NCI-H1436 treated with DMSO at 0.1 percent for 48 hours (cell line): ENCODE results near the gene RASGRF2.

Source experiments
- DNase-seq: peaks from one replicate; lab custom pipeline; 2025; lab: John Stamatoyannopoulos, UW

RASGRF2 gene

GRCh38 chr5:81134566-81134965, 174.4 kb downstream of the RASGRF2 start:
- DNase-seq, result no peak

DNA sequence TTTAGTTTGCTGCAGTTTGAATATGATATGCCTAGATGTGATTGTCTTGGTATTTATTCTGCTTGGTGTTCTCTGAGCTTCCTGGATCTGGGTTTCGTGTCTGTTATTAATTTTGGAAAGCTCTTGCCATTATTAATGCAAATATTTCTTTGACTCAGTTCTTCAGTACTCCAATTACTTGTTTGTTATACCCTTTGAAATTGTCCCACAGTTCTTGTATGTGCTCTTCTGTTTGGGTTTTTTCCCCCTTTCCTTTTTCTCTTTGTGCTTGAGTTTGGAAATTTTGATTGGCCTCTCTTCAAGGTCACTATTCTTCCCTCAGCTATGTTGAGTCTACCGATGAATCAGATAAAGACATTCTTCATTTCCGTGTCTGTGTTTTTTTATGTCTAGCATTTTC, 176.4 kb downstream of the RASGRF2 start:
- DNase-seq, result no peak

- no peak for DNase-seq
Measured at GRCh38 chr5:81137833-81138232, 177.7 kb downstream of the RASGRF2 start.

GRCh38 chr5:81140441-81140840, 180.3 kb downstream of the RASGRF2 start:
- DNase-seq, result no peak

DNA sequence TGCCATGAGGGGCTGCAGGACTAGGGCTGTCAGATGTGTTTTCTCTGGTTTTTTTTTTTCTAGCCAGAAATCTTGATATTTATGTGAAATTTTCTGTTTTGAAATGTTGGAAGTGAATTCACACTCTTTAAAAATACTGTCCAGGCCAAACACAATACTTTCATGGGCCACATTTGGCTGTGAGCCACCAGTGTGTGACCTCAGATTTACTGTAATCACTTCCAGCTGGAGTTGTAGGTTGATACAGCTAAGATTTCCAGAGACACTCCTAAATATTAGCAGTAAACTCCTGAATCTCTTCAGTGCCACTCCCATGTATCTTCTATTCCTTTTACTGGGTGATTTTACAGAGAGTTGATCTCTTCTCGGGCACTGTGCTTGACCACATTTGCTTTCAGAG, 180.8 kb downstream of the RASGRF2 start:
- DNase-seq, result no peak

- no peak for DNase-seq
Measured at GRCh38 chr5:81142108-81142507, 181.9 kb downstream of the RASGRF2 start.

DNA sequence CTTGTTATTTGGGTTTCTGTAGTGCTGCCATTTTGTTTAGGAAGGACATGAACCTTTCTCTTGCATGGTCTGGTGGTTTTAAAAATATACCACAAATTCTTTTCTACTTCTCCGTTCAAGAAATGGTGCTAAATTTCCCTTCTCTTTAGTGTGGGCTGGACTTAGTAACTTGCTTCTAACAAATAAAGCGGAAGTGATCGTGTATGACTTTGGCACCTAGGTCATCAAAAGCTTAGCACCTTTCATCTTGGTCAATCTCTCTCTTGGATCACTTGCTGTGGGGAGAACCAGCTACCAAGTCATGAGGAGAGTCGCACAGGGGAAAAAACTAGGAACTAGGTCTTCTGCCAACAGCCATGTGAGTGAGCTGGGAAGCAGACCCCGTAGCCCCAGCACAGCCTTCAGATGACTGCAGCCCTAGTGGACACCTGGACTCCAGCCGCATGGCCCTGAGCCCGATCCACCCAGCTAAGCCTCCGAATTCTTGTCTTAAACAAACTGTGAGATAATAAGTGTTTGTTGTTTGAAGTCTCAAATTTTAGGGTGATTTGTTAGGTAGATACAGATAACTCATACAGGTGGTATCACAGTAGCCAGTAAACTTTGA, 185.3 kb downstream of the RASGRF2 start:
- no peak for DNase-seq

GRCh38 chr5:81146031-81146430, 185.9 kb downstream of the RASGRF2 start:
- DNase-seq, result peak; percentile 58

- DNase-seq, result no peak
Measured at GRCh38 chr5:81147011-81147885, 187.1 kb downstream of the RASGRF2 start.

DNA sequence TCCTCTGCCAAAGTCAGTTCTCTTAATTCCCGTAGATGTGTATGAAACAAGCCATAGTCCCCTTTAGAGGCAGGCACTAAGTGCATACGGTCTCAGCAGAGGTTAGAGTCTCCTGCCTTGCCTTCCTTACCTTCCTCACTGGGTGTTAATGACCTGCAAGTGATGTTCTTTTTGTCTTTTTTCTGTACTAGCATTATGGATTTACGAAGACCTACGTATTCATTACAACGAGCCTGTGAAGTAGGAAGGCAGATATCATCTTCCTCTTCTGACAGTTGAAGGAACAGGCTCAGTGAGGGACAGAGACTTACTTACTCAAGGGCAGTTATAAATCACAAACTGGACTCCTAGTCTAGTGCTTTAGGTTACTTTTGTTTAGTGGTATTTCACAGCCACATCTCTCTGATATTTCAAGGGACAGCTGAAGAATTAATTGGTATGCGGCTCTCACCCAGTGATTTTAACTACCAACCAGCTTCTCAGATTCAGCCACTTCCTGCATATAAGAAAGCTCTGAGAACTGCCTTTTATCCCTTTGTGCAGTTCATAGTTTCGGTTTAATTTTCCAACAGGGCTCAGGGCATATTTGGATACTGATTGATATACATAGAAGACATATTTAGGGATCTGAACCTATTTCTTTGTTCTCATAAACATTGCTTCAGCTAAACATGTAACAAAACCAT, 187.9 kb downstream of the RASGRF2 start:
- no peak for DNase-seq

DNA sequence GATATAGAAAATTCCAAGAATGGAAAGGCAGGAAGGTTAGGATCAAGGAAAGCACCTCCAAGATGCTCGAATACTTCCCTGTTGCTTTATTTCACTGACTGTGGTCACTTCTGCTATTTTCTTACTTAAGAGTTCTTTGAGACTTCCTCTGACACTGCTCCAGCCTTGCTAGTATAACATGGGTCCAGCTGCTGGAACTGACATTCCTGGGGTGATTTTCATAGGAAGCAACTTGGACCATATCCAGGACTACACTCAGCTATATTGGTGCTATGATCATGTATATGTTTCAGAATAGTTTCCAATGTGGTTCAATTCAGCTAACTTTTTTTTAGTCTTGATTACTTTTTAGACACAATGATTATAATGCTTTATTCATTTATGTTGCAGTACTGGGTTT, 191.4 kb downstream of the RASGRF2 start:
- DNase-seq, result no peak

GRCh38 chr5:81154725-81155124, 194.6 kb downstream of the RASGRF2 start:
- no peak for DNase-seq

GRCh38 chr5:81156732-81157131, 196.6 kb downstream of the RASGRF2 start:
- no peak for DNase-seq

- no peak for DNase-seq
Measured at GRCh38 chr5:81161012-81161601, 200.9 kb downstream of the RASGRF2 start.

GRCh38 chr5:81162501-81162900, 202.3 kb downstream of the RASGRF2 start:
- no peak for DNase-seq

DNA sequence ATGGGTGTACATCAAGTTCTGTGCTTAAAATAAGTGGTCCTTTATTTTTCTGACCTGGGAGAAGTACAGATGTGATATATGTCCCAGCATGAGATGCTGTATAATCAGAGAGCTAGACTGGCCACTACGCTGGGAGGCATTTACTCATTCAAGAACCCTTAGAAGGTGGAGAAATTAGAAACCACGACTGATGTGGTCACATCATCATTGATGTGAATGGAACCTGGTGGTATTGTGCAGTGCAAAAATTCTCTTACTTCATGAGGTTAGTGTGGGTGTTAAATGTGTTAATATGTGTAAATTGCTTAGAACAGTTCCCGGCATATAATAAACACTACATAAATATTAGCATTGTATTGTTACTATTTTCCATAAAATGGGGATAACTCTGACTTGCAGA, 203.5 kb downstream of the RASGRF2 start:
- DNase-seq, result no peak

DNA sequence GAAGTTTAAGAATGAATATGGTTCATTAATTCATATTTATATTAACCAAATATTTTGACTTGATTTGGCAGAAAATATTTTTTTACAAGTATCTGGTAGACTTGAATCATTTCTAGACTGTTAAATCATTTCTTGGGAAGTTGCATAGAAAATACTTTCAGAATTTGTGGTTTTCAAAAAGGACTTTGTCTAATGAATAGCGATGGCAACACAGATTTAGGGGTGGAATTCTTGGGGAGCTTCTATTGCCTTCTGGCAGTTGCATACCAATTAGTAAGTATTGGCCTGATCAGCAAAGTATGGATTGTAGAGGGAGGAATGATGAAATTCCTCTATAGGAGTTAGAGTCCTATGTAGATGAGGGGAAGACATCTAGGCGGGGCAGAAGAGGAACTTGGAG, 204.3 kb downstream of the RASGRF2 start:
- no peak for DNase-seq

GRCh38 chr5:81164936-81165335, 204.8 kb downstream of the RASGRF2 start:
- no peak for DNase-seq

- DNase-seq, result no peak
Measured at GRCh38 chr5:81165493-81166119, 205.4 kb downstream of the RASGRF2 start.

GRCh38 chr5:81166430-81166829, 206.3 kb downstream of the RASGRF2 start:
- no peak for DNase-seq

DNA sequence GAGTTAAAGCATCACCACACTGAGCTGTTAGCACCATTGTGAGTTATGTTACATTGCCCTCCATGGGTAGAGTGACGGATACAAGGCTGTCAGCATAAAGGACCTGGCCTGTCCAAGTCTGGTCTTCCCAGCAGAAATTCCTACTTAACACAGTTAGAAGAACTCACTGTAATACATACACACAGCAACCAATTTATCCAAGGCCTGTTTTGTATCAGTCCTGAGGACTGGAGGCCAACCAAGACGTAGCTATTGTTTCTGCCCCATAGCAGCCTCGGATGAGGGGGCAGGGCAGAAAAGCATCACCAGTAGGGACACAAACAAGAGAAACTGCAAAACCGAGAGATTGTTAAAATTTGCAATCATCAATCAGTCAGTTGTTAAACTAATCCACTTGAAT, 206.9 kb downstream of the RASGRF2 start:
- no peak for DNase-seq

DNA sequence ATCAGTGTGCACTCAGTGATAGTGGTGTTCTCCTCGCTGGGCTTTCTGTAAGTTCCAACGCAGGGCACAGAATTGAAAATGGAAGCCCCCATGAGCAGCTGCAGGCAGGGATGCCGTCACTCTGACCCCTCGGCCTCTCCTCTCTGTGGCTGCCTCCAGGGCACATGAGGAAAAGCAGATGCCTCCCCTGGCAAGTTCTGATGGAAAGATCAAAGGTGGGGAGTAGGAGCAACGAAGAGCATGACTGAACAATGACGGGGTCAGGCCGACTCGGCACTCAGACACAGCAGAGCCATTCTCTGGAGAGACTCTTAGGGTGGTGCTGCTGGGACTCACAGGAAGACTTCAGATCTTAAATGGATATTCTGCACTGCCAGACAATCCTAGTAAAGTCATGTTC, 207.4 kb downstream of the RASGRF2 start:
- DNase-seq, result no peak
